ENCODE measurements around the gene SASH3. TPM values are rescaled to one million over a fixed set of nuclear protein-coding genes. Genes with fewer than 3 reads are reported as not detected.

SASH3 gene
- total RNA-seq, 6 experiments from 2014 or later: not detected

DNA sequence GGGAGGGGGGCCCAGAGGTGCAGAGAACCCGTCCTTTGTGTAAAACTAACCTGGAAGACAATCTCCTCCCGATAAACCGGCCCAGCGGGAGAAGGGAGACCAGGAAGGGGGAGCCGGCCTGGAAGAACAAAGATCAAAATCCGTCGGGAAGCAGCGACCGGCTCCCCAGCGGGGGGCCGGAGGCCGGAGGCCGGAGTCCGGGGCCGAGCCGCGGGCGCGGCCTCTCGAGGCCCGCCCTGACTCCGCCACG, 63.4 kb downstream of the SASH3 start:
- DNase-seq: no peak
- TF ChIP-seq, protein P1, sequence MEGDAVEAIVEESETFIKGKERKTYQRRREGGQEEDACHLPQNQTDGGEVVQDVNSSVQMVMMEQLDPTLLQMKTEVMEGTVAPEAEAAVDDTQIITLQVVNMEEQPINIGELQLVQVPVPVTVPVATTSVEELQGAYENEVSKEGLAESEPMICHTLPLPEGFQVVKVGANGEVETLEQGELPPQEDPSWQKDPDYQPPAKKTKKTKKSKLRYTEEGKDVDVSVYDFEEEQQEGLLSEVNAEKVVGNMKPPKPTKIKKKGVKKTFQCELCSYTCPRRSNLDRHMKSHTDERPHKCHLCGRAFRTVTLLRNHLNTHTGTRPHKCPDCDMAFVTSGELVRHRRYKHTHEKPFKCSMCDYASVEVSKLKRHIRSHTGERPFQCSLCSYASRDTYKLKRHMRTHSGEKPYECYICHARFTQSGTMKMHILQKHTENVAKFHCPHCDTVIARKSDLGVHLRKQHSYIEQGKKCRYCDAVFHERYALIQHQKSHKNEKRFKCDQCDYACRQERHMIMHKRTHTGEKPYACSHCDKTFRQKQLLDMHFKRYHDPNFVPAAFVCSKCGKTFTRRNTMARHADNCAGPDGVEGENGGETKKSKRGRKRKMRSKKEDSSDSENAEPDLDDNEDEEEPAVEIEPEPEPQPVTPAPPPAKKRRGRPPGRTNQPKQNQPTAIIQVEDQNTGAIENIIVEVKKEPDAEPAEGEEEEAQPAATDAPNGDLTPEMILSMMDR (IDR thresholded peaks at IDR 0.05): no peak
- no peaks in the 10 kb centered on the region; the same call in 1 of the 2 replicates for H3K36me3 Mint-ChIP-seq (ENCODE audit: low read depth)
- peak overlapping the region; percentile 80 for H3K27ac Mint-ChIP-seq
- peak overlapping the region; percentile 92 for H3K4me3 Mint-ChIP-seq
- no peaks in the 10 kb centered on the region for H3K27me3 Mint-ChIP-seq (ENCODE audit: insufficient read depth)
- peaks cover 31% of the 10 kb centered on the region for H3K4me1 Mint-ChIP-seq (ENCODE audit: low read depth)
- H3K9me3 Mint-ChIP-seq: no peaks in the 10 kb centered on the region

DNA sequence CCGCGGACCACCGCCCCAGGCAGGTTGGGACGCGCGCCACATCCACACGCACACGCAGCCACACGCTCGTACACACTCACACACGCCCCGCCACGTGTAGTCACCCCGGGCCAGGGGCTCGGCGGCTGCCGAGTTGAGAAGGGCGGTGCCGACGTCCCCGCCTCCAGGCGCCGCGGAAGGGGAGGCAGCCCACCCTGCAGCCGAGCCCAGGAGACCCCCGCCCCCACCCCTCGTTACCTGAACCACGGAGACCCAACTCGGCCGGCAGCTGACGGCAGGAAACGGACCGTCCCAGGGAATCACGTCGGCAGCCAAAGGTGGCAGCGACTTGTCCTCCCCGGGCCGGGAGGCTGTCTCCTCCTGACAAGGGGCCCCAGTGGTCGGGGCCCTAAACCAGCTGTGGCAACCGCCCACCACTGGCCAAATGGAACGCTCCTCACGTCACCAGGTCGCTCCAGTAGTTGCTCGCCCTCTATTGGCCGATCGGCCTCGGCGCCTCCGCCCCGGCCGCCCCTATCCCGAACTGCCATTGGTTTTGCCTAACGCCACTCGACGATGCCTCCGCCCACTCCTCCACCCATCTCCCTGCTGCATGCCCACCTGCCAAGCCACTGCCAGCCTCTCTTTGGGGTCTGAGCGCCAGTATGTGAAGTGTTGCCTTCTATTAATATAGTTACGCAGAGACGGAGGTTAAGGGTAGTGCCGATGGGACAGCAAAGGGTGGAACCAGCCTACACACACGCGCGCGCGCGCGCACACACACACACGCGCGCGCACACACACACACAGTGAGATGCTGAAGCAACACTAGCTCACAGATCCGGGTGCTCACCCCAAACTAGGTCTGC, 63.9 kb downstream of the SASH3 start, which contains the start of gene ZDHHC9:
Gene ZDHHC9 (minus strand): TSS at position 428 of the 848 bp plus-strand sequence. CDS start 1,941 bp downstream, outside the sequence.
- Mint-ChIP-seq H3K27me3 (ENCODE audit: insufficient read depth) (no peaks in the 10 kb centered on the region), H3K4me1 (ENCODE audit: low read depth) (peaks cover 31% of the 10 kb centered on the region), H3K36me3 (ENCODE audit: low read depth) (no peaks in the 10 kb centered on the region; the same call in 1 of the 2 replicates), H3K9me3 (no peaks in the 10 kb centered on the region), H3K4me3 (peak within 1 kb of the TSS; percentile 92), H3K27ac (peak within 1 kb of the TSS; percentile 80)
- TF ChIP-seq, protein P1 (IDR thresholded peaks at IDR 0.05): peak; percentile 56
- DNase-seq: peak; percentile 83

Other genes with a start within 250 kb of the SASH3 start
- 10 to 100 TPM; 28.5 to 35.2 (median 30.5) TPM for gene OCRL, start 239.7 kb upstream of the SASH3 start, total RNA-seq (2021; fragmentation: NEBNext Ultra II Directional; extraction: Animal tissue kit (Norgen Biotek cat#: 25700))
- under 1 TPM in 5 of 6 experiments, not detected in 1; 0.09 to 0.37 (median 0.27) TPM for gene APLN, start 125.0 kb upstream of the SASH3 start, total RNA-seq (2021; fragmentation: NEBNext Ultra II Directional; extraction: Animal tissue kit (Norgen Biotek cat#: 25700))
- gene XPNPEP2, start 41.0 kb upstream of the SASH3 start, total RNA-seq (2021; fragmentation: NEBNext Ultra II Directional; extraction: Animal tissue kit (Norgen Biotek cat#: 25700)): not detected
- 10 to 100 TPM; 30.8 to 47.8 (median 33.6) TPM for gene ZDHHC9, start 63.9 kb downstream of the SASH3 start, total RNA-seq (2021; fragmentation: NEBNext Ultra II Directional; extraction: Animal tissue kit (Norgen Biotek cat#: 25700))
- gene UTP14A, start 126.2 kb downstream of the SASH3 start, total RNA-seq (2021; fragmentation: NEBNext Ultra II Directional; extraction: Animal tissue kit (Norgen Biotek cat#: 25700)): 10 to 100 TPM; 22.7 to 29.9 (median 23.3) TPM
- gene BCORL1, start 202.7 kb downstream of the SASH3 start, total RNA-seq (2021; fragmentation: NEBNext Ultra II Directional; extraction: Animal tissue kit (Norgen Biotek cat#: 25700)): 10 to 100 TPM; 13.3 to 18.3 (median 14.8) TPM

Data from HFFc6 (cell line).